ENCODE measurements around the gene TNFAIP8.

Gene TNFAIP8

GRCh38 chr5:119385536-119386128, 29.8 kb downstream of the TNFAIP8 start:
- Mint-ChIP-seq H3K27me3 (no peaks in the 10 kb centered on the region), H3K9me3 (no peaks in the 10 kb centered on the region), H3K4me1 (peaks cover 94% of the 10 kb centered on the region), H3K4me3 (peak overlapping the region; percentile 63), H3K27ac (peak overlapping the region; percentile 98), H3K36me3 (peaks cover 49% of the 10 kb centered on the region)

- Mint-ChIP-seq H3K36me3 (peaks cover 54% of the 10 kb centered on the region), H3K9me3 (no peaks in the 10 kb centered on the region), H3K27ac (peak overlapping the region; percentile 98)
These were observed 31.0 kb downstream of the TNFAIP8 start for GRCh38 chr5:119386596-119387344.

GRCh38 chr5:119387945-119388618, 32.3 kb downstream of the TNFAIP8 start:
- Mint-ChIP-seq H3K36me3 (peaks cover 58% of the 10 kb centered on the region), H3K27ac (peak overlapping the region; percentile 90), H3K4me1 (peaks cover 97% of the 10 kb centered on the region), H3K4me3 (peak overlapping the region; percentile 60), H3K27me3 (no peaks in the 10 kb centered on the region), H3K9me3 (no peaks in the 10 kb centered on the region)

More at GRCh38 chr5:119386596-119387344, 31.0 kb downstream of the TNFAIP8 start:
- H3K4me1 Mint-ChIP-seq, result peaks cover 99% of the 10 kb centered on the region
- H3K27me3 Mint-ChIP-seq, result no peaks in the 10 kb centered on the region
- peak overlapping the region; percentile 73 for H3K4me3 Mint-ChIP-seq

- Mint-ChIP-seq H3K36me3 (peaks cover 59% of the 10 kb centered on the region), H3K9me3 (no peaks in the 10 kb centered on the region), H3K27ac (peak overlapping the region; percentile 90), H3K4me1 (peaks cover 97% of the 10 kb centered on the region), H3K4me3 (peak overlapping the region; percentile 60), H3K27me3 (no peaks in the 10 kb centered on the region)
These were observed 32.9 kb downstream of the TNFAIP8 start for GRCh38 chr5:119388619-119389190.

- H3K27ac Mint-ChIP-seq, result peak overlapping the region; percentile 90
- H3K9me3 Mint-ChIP-seq, result no peaks in the 10 kb centered on the region
- peaks cover 61% of the 10 kb centered on the region for H3K36me3 Mint-ChIP-seq
- H3K4me1 Mint-ChIP-seq, result peaks cover 96% of the 10 kb centered on the region
- no peaks in the 10 kb centered on the region for H3K27me3 Mint-ChIP-seq
- H3K4me3 Mint-ChIP-seq, result peak overlapping the region; percentile 58
These were observed 33.6 kb downstream of the TNFAIP8 start for GRCh38 chr5:119389288-119390030.

GRCh38 chr5:119390404-119390803, 34.6 kb downstream of the TNFAIP8 start:
- Mint-ChIP-seq H3K9me3 (no peaks in the 10 kb centered on the region), H3K27ac (peak overlapping the region; percentile 90)

GRCh38 chr5:119393201-119393691, 37.4 kb downstream of the TNFAIP8 start:
- Mint-ChIP-seq H3K4me1 (peaks cover 95% of the 10 kb centered on the region), H3K36me3 (peaks cover 57% of the 10 kb centered on the region), H3K9me3 (no peaks in the 10 kb centered on the region), H3K27me3 (no peaks in the 10 kb centered on the region), H3K27ac (peak overlapping the region; percentile 99), H3K4me3 (peak overlapping the region; percentile 80)

More at GRCh38 chr5:119390404-119390803, 34.6 kb downstream of the TNFAIP8 start:
- H3K27me3 Mint-ChIP-seq, result no peaks in the 10 kb centered on the region
- H3K4me3 Mint-ChIP-seq, result no peak overlapping the region
- H3K36me3 Mint-ChIP-seq, result peaks cover 63% of the 10 kb centered on the region
- H3K4me1 Mint-ChIP-seq, result peaks cover 95% of the 10 kb centered on the region

GRCh38 chr5:119393746-119394145, 37.9 kb downstream of the TNFAIP8 start:
- H3K9me3 Mint-ChIP-seq, result no peaks in the 10 kb centered on the region
- peaks cover 54% of the 10 kb centered on the region for H3K36me3 Mint-ChIP-seq
- H3K27me3 Mint-ChIP-seq, result no peaks in the 10 kb centered on the region
- peak overlapping the region; percentile 99 for H3K27ac Mint-ChIP-seq
- H3K4me1 Mint-ChIP-seq, result peaks cover 95% of the 10 kb centered on the region
- peak overlapping the region; percentile 80 for H3K4me3 Mint-ChIP-seq

- peak overlapping the region; percentile 69 for H3K4me3 Mint-ChIP-seq
These were observed 39.4 kb downstream of the TNFAIP8 start for GRCh38 chr5:119395080-119395836.

GRCh38 chr5:119396030-119396664, 40.3 kb downstream of the TNFAIP8 start:
- Mint-ChIP-seq H3K27ac (peak overlapping the region; percentile 96), H3K36me3 (peaks cover 36% of the 10 kb centered on the region), H3K4me3 (peak overlapping the region; percentile 69), H3K27me3 (no peaks in the 10 kb centered on the region), H3K4me1 (peaks cover 88% of the 10 kb centered on the region), H3K9me3 (no peaks in the 10 kb centered on the region)

More at GRCh38 chr5:119395080-119395836, 39.4 kb downstream of the TNFAIP8 start:
- Mint-ChIP-seq H3K27ac (peak overlapping the region; percentile 96), H3K9me3 (no peaks in the 10 kb centered on the region), H3K4me1 (peaks cover 95% of the 10 kb centered on the region), H3K27me3 (no peaks in the 10 kb centered on the region), H3K36me3 (peaks cover 43% of the 10 kb centered on the region)

GRCh38 chr5:119397518-119398380, 41.9 kb downstream of the TNFAIP8 start:
- no peaks in the 10 kb centered on the region for H3K27me3 Mint-ChIP-seq
- H3K4me3 Mint-ChIP-seq, result peak overlapping the region; percentile 63
- H3K4me1 Mint-ChIP-seq, result peaks cover 81% of the 10 kb centered on the region
- H3K36me3 Mint-ChIP-seq, result peaks cover 29% of the 10 kb centered on the region
- H3K9me3 Mint-ChIP-seq, result no peaks in the 10 kb centered on the region
- peak overlapping the region; percentile 97 for H3K27ac Mint-ChIP-seq

GRCh38 chr5:119398727-119399466, 43.1 kb downstream of the TNFAIP8 start:
- H3K36me3 Mint-ChIP-seq, result peaks cover 18% of the 10 kb centered on the region
- no peak overlapping the region for H3K4me3 Mint-ChIP-seq
- no peaks in the 10 kb centered on the region for H3K9me3 Mint-ChIP-seq
- peak overlapping the region; percentile 97 for H3K27ac Mint-ChIP-seq
- peaks cover 71% of the 10 kb centered on the region for H3K4me1 Mint-ChIP-seq
- no peaks in the 10 kb centered on the region for H3K27me3 Mint-ChIP-seq

- no peaks in the 10 kb centered on the region for H3K9me3 Mint-ChIP-seq
- peak overlapping the region; percentile 98 for H3K27ac Mint-ChIP-seq
- H3K4me3 Mint-ChIP-seq, result peak overlapping the region; percentile 42
- peaks cover 63% of the 10 kb centered on the region for H3K4me1 Mint-ChIP-seq
- no peaks in the 10 kb centered on the region for H3K27me3 Mint-ChIP-seq
- peaks cover 8% of the 10 kb centered on the region for H3K36me3 Mint-ChIP-seq
These were observed 44.4 kb downstream of the TNFAIP8 start for GRCh38 chr5:119400245-119400644.

Data from activated naive CD4-positive, alpha-beta T cell treated with anti-CD3 and anti-CD28 coated beads, Interleukin-2, amount 50 U/mL, for 24 hours (primary cell).